KMS-11 (cell line): ENCODE measurements around the gene TNPO1.

Experiments
- H2AFZ ChIP-seq: fragments of 200-600 bp; sonication (generic); 2 replicates; pipeline ENCODE4 v1.6.1; 2016; ENCODE audit warnings: antibody characterized with exemption, mixed run types, low read depth
- H3K27ac ChIP-seq: fragments of 200-600 bp; sonication (generic); 2 replicates; pipeline ENCODE4 v1.6.1; 2016; ENCODE audit warnings: mild to moderate bottlenecking, mixed run types
- H3K27me3 ChIP-seq: fragments of 200-600 bp; sonication (generic); 2 replicates; pipeline ENCODE4 v1.6.1; 2017; ENCODE audit warnings: mild to moderate bottlenecking, low read depth, mixed run types, moderate library complexity; ENCODE audit not compliant: insufficient read depth
- H3K36me3 ChIP-seq: fragments of 200-600 bp; sonication (generic); 2 replicates; pipeline ENCODE4 v1.6.1; 2017; ENCODE audit warnings: mild to moderate bottlenecking, mixed run types; ENCODE audit not compliant: insufficient read depth
- H3K4me1 ChIP-seq: fragments of 200-600 bp; sonication (generic); 2 replicates; pipeline ENCODE4 v1.6.1; 2016; ENCODE audit warnings: mild to moderate bottlenecking, low read depth, mixed run types; ENCODE audit not compliant: poor library complexity, severe bottlenecking
- H3K4me2 ChIP-seq: fragments of 200-600 bp; sonication (generic); 2 replicates; pipeline ENCODE4 v1.7.0; 2016; ENCODE audit warnings: mild to moderate bottlenecking, mixed run types
- H3K4me3 ChIP-seq: fragments of 200-600 bp; sonication (generic); IDR thresholded peaks from 2 replicates; pipeline ENCODE4 v1.6.1; 2017; ENCODE audit warnings: low read depth, low read length, mixed read lengths; ENCODE audit not compliant: insufficient read depth
- H3K79me2 ChIP-seq: fragments of 200-600 bp; sonication (generic); 2 replicates; pipeline ENCODE4 v1.6.1; 2016; ENCODE audit warnings: low read depth, mixed run types; ENCODE audit not compliant: insufficient read depth
- H3K9ac ChIP-seq: fragments of 200-600 bp; sonication (generic); 2 replicates; pipeline ENCODE4 v1.6.1; 2016; ENCODE audit warnings: mild to moderate bottlenecking, mixed run types
- H4K20me1 ChIP-seq: fragments of 200-600 bp; sonication (generic); 2 replicates; pipeline ENCODE4 v1.6.1; 2016; ENCODE audit warnings: mild to moderate bottlenecking, mixed run types; ENCODE audit not compliant: insufficient read depth
- CTCF ChIP-seq: fragments of 200-600 bp; sonication (generic); conservative IDR thresholded peaks from 2 replicates; pipeline ENCODE4 v1.6.1; 2017; ENCODE audit warnings: low read depth, mild to moderate bottlenecking, antibody characterized with exemption, low read length, moderate library complexity, mixed read lengths

TNPO1 gene

GRCh38 chr5:72895758-72896157 is 79.3 kb downstream of the TNPO1 start:
- Histone ChIP-seq H3K4me1 (no peaks in the 10 kb centered on the region), H3K4me2 (no peak overlapping the region), H3K79me2 (no peaks in the 10 kb centered on the region), H3K36me3 (peaks cover 45% of the 10 kb centered on the region; the same call in 1 of the 2 replicates), H3K27me3 (no peaks in the 10 kb centered on the region), H3K9ac (no peak overlapping the region), H3K27ac (no peak overlapping the region), H4K20me1 (0 out of 2 replicates have a peak, but pooled peaks cover 5% of the 10 kb centered on the region), H2AFZ (no peak overlapping the region), H3K4me3 (no peak overlapping the region)
- TF ChIP-seq CTCF = no peak

- H3K36me3 ChIP-seq = peaks cover 30% of the 10 kb centered on the region; the same call in 1 of the 2 replicates
- no peak for TF ChIP-seq CTCF
Measured at GRCh38 chr5:72906806-72907205, 90.3 kb downstream of the TNPO1 start.

GRCh38 chr5:72908664-72909063 is 92.2 kb downstream of the TNPO1 start:
- Histone ChIP-seq H3K9ac (no peak overlapping the region), H3K4me2 (no peak overlapping the region), H2AFZ (no peak overlapping the region), H3K27ac (no peak overlapping the region), H3K36me3 (peaks cover 26% of the 10 kb centered on the region; the same call in 1 of the 2 replicates), H3K4me1 (no peaks in the 10 kb centered on the region), H3K27me3 (no peaks in the 10 kb centered on the region), H4K20me1 (no peaks in the 10 kb centered on the region), H3K79me2 (no peaks in the 10 kb centered on the region), H3K4me3 (no peak overlapping the region)
- TF ChIP-seq CTCF = no peak

More at GRCh38 chr5:72906806-72907205, 90.3 kb downstream of the TNPO1 start:
- no peaks in the 10 kb centered on the region for H4K20me1 ChIP-seq
- no peaks in the 10 kb centered on the region for H3K4me1 ChIP-seq
- H3K4me2 ChIP-seq = no peak overlapping the region
- no peaks in the 10 kb centered on the region for H3K79me2 ChIP-seq
- H3K27me3 ChIP-seq = no peaks in the 10 kb centered on the region
- no peak overlapping the region for H3K4me3 ChIP-seq
- H3K27ac ChIP-seq = no peak overlapping the region
- H3K9ac ChIP-seq = no peak overlapping the region
- H2AFZ ChIP-seq = no peak overlapping the region

GRCh38 chr5:72917371-72917776 is 100.9 kb downstream of the TNPO1 start:
- no peak for TF ChIP-seq CTCF
- no peak overlapping the region for H3K27ac ChIP-seq

More at GRCh38 chr5:72917371-72917776, 100.9 kb downstream of the TNPO1 start:
- no peaks in the 10 kb centered on the region for H4K20me1 ChIP-seq
- no peak overlapping the region for H3K4me2 ChIP-seq
- no peaks in the 10 kb centered on the region for H3K4me1 ChIP-seq
- no peak overlapping the region for H3K4me3 ChIP-seq
- H3K27me3 ChIP-seq = no peaks in the 10 kb centered on the region
- H3K79me2 ChIP-seq = no peaks in the 10 kb centered on the region
- no peaks in the 10 kb centered on the region for H3K36me3 ChIP-seq
- no peak overlapping the region for H3K9ac ChIP-seq
- no peak overlapping the region for H2AFZ ChIP-seq
